ENCODE results near the gene KCNF1. TPM values are rescaled to one million over a fixed set of nuclear protein-coding genes. Genes with fewer than 3 reads are reported as not detected.

The KCNF1 gene
- total and polyA plus RNA-seq, 11 donors: 0.20 to 0.36 (median 0.23) TPM; not detected in 5

DNA sequence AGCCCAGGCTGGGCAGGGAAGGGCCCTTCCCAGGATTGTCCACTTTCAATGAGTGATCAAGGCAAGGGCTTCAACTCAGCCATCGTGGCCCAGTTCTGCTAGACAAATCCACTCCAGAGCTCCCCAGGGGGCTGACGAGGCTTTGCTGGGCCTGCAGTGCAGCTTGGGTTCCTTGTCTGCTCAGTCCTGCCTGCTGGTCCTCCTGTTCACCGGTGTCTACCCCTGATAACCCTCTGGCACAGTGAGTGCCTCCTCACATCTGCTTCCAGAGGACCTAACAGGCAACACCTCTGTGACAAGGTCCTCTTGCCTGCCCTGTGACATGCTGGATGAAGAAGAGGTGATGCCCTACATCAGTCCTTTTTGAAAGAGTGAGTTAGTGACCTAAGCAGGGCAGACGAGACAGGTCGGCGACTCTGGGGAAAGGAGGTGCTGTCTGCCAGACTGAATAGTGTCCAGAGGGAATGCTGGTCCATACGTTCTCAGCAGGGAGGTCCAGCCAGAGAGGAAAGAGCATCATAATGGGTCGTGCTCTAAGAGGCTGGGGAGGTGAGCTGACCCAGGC is 20.9 kb upstream of the KCNF1 start:
- DNase-seq: no peak
- peaks cover 0 to 2% (median 0%) of the 10 kb centered on the region in 9 donors for H3K27me3 ChIP-seq
- H3K4me1 ChIP-seq: peaks cover 0 to 12% (median 0%) of the 10 kb centered on the region in 12 donors
- intact Hi-C loops (cut with DNase I): no loop called here
- no peaks in the 10 kb centered on the region for H3K9me3 ChIP-seq
- TF ChIP-seq, protein P1, sequence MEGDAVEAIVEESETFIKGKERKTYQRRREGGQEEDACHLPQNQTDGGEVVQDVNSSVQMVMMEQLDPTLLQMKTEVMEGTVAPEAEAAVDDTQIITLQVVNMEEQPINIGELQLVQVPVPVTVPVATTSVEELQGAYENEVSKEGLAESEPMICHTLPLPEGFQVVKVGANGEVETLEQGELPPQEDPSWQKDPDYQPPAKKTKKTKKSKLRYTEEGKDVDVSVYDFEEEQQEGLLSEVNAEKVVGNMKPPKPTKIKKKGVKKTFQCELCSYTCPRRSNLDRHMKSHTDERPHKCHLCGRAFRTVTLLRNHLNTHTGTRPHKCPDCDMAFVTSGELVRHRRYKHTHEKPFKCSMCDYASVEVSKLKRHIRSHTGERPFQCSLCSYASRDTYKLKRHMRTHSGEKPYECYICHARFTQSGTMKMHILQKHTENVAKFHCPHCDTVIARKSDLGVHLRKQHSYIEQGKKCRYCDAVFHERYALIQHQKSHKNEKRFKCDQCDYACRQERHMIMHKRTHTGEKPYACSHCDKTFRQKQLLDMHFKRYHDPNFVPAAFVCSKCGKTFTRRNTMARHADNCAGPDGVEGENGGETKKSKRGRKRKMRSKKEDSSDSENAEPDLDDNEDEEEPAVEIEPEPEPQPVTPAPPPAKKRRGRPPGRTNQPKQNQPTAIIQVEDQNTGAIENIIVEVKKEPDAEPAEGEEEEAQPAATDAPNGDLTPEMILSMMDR (IDR thresholded peaks at IDR 0.05): no peak
- no peak for TF ChIP-seq POLR2A (IDR thresholded peaks at IDR 0.05)
- 57 to 77% (median 68%) methylated on average over 8 of the region's 8 CpGs for WGBS, 4 donors
- ATAC-seq: peak in 3 of 4 donors; percentile 19 to 25 (median 19)
- H3K4me3 ChIP-seq: no peak overlapping the region
- no peak overlapping the region for H3K27ac ChIP-seq
- H3K36me3 ChIP-seq: no peaks in the 10 kb centered on the region

GRCh38 chr2:10891390-10891789 is 20.3 kb upstream of the KCNF1 start:
- H3K27me3 ChIP-seq: peaks cover 0 to 2% (median 0%) of the 10 kb centered on the region in 9 donors
- H3K4me3 ChIP-seq: no peak overlapping the region
- no peak for TF ChIP-seq POLR2A (IDR thresholded peaks at IDR 0.05)
- TF ChIP-seq, protein P1 (IDR thresholded peaks at IDR 0.05): no peak
- H3K9me3 ChIP-seq: no peaks in the 10 kb centered on the region
- H3K36me3 ChIP-seq: no peaks in the 10 kb centered on the region
- DNase-seq: no peak
- H3K27ac ChIP-seq: no peak overlapping the region
- peaks cover 0 to 12% (median 0%) of the 10 kb centered on the region in 12 donors for H3K4me1 ChIP-seq
- intact Hi-C loops (cut with DNase I): no loop called here
- WGBS, 4 donors: 86 to 91% (median 88%) methylated on average over 6 of the region's 6 CpGs
- peak in 1 of 4 donors; percentile 16 for ATAC-seq

- ATAC-seq (no peak), DNase-seq (no peak)
- Histone ChIP-seq H3K27me3 (peaks cover 0 to 2% (median 0%) of the 10 kb centered on the region in 9 donors), H3K27ac (no peak overlapping the region), H3K36me3 (no peaks in the 10 kb centered on the region), H3K4me1 (peaks cover 0 to 12% (median 0%) of the 10 kb centered on the region in 12 donors), H3K4me3 (no peak overlapping the region), H3K9me3 (no peaks in the 10 kb centered on the region)
- WGBS, 4 donors: 78 to 92% (median 89%) methylated on average over 5 of the region's 5 CpGs
- intact Hi-C loops (cut with DNase I): no loop called here
- no peak for TF ChIP-seq POLR2A (IDR thresholded peaks at IDR 0.05)
- TF ChIP-seq, protein P1 (IDR thresholded peaks at IDR 0.05): no peak
Observed at GRCh38 chr2:10891848-10892247, 19.9 kb upstream of the KCNF1 start.

GRCh38 chr2:10892316-10892715 is 19.4 kb upstream of the KCNF1 start:
- Histone ChIP-seq H3K4me1 (peaks cover 0 to 12% (median 0%) of the 10 kb centered on the region in 12 donors), H3K36me3 (no peaks in the 10 kb centered on the region), H3K27me3 (peaks cover 0 to 2% (median 0%) of the 10 kb centered on the region in 9 donors), H3K27ac (no peak overlapping the region), H3K9me3 (no peaks in the 10 kb centered on the region), H3K4me3 (no peak overlapping the region)
- no peak for DNase-seq
- ATAC-seq: no peak
- intact Hi-C loops (cut with DNase I): no loop called here
- TF ChIP-seq, protein P1 (IDR thresholded peaks at IDR 0.05): no peak
